Measurements from ENCODE around the gene RBM47. TPM values are rescaled to one million over a fixed set of nuclear protein-coding genes. Genes with fewer than 3 reads are reported as not detected.

Gene RBM47
- total RNA-seq, 1 donor from 2014 or later: 7.1 TPM

- TF ChIP-seq CTCF (IDR thresholded peaks at IDR 0.05): no peak
- Histone ChIP-seq H3K4me1 (no peaks in the 10 kb centered on the region), H3K4me3 (no peak overlapping the region), H3K27ac (no peak overlapping the region), H3K27me3 (no peaks in the 10 kb centered on the region), H3K36me3 (no peaks in the 10 kb centered on the region), H3K9me3 (no peaks in the 10 kb centered on the region)
- no peak for DNase-seq (ENCODE audit: low spot score in 2 of 2)
- intact Hi-C loops (cut with DNase I): no loop called here
Observed at GRCh38 chr4:40461062-40461461, 168.6 kb downstream of the RBM47 start.

- no peak for TF ChIP-seq CTCF (IDR thresholded peaks at IDR 0.05)
- no peak for DNase-seq (ENCODE audit: low spot score in 2 of 2)
- H3K9me3 ChIP-seq: no peaks in the 10 kb centered on the region
- no peaks in the 10 kb centered on the region for H3K4me1 ChIP-seq
- intact Hi-C loops (cut with DNase I): no loop called here
- H3K27ac ChIP-seq: no peak overlapping the region
- no peak overlapping the region for H3K4me3 ChIP-seq
- no peaks in the 10 kb centered on the region for H3K36me3 ChIP-seq
- no peaks in the 10 kb centered on the region for H3K27me3 ChIP-seq
Observed at GRCh38 chr4:40458683-40459082, 171.0 kb downstream of the RBM47 start.

GRCh38 chr4:40458109-40458508 lies 171.6 kb downstream of the RBM47 start:
- Histone ChIP-seq H3K27ac (no peak overlapping the region), H3K36me3 (no peaks in the 10 kb centered on the region), H3K27me3 (no peaks in the 10 kb centered on the region), H3K4me1 (no peaks in the 10 kb centered on the region), H3K4me3 (no peak overlapping the region), H3K9me3 (no peaks in the 10 kb centered on the region)
- no peak for TF ChIP-seq CTCF (IDR thresholded peaks at IDR 0.05)
- intact Hi-C loops (cut with DNase I): no loop called here
- no peak for DNase-seq (ENCODE audit: low spot score in 2 of 2)

- Histone ChIP-seq H3K27ac (no peak overlapping the region), H3K27me3 (no peaks in the 10 kb centered on the region), H3K4me3 (no peak overlapping the region), H3K4me1 (no peaks in the 10 kb centered on the region), H3K9me3 (no peaks in the 10 kb centered on the region), H3K36me3 (no peaks in the 10 kb centered on the region)
- TF ChIP-seq CTCF (IDR thresholded peaks at IDR 0.05): no peak
- intact Hi-C loops (cut with DNase I): no loop called here
- no peak for DNase-seq (ENCODE audit: low spot score in 2 of 2)
Observed at GRCh38 chr4:40455340-40455902, 174.2 kb downstream of the RBM47 start.

GRCh38 chr4:40454816-40455215 lies 174.8 kb downstream of the RBM47 start:
- TF ChIP-seq CTCF (IDR thresholded peaks at IDR 0.05): no peak
- Histone ChIP-seq H3K4me3 (no peak overlapping the region), H3K9me3 (no peaks in the 10 kb centered on the region), H3K36me3 (no peaks in the 10 kb centered on the region), H3K27ac (no peak overlapping the region), H3K27me3 (no peaks in the 10 kb centered on the region), H3K4me1 (no peaks in the 10 kb centered on the region)
- DNase-seq (ENCODE audit: low spot score in 2 of 2): no peak
- intact Hi-C loops (cut with DNase I): no loop called here

- Histone ChIP-seq H3K4me3 (no peak overlapping the region), H3K9me3 (no peaks in the 10 kb centered on the region), H3K27me3 (no peaks in the 10 kb centered on the region), H3K27ac (no peak overlapping the region), H3K36me3 (no peaks in the 10 kb centered on the region), H3K4me1 (no peaks in the 10 kb centered on the region)
- DNase-seq (ENCODE audit: low spot score in 2 of 2): no peak
- TF ChIP-seq CTCF (IDR thresholded peaks at IDR 0.05): no peak
- intact Hi-C loops (cut with DNase I): no loop called here
Observed at GRCh38 chr4:40453912-40454311, 175.8 kb downstream of the RBM47 start.

Measured in ascending aorta (tissue), 2 donors.